Bronchial epithelial cell (primary cell): ENCODE results near the gene MYH15. TPM values are rescaled to one million over a fixed set of nuclear protein-coding genes. Genes with fewer than 3 reads are reported as not detected.

ENCODE experiments used
- DNase-seq: peaks from one replicate; pipeline ENCODE4 v3.0.0-alpha.2; 2010; ENCODE audit warnings: low read depth
- FAIRE-seq: peaks from 2 replicates; lab custom pipeline; 2011; peaks lifted over from hg19 to GRCh38; lab: Jason Lieb, UNC
- H3K27me3 ChIP-seq: 2 replicates; pipeline ENCODE4 v1.5.1; 2011; ENCODE audit warnings: low read length; ENCODE audit not compliant: control insufficient read depth, insufficient read depth
- H3K36me3 ChIP-seq: 2 replicates; pipeline ENCODE4 v1.5.1; 2011; ENCODE audit warnings: low read length; ENCODE audit not compliant: control insufficient read depth, insufficient read depth
- H3K4me3 ChIP-seq: 2 replicates; pipeline ENCODE4 v1.5.1; 2011; ENCODE audit warnings: mild to moderate bottlenecking, low read depth, low read length, control low read depth
- total RNA-seq: library from RNA; depleted of rRNA; stranded (reverse); fragments of >200 nt; gene quantifications from 2 replicates; pipeline ENCODE4 v1.2.1, GENCODE V29; 2014
- TF ChIP-seq, protein P1 (sequence below): IDR thresholded peaks from 2 replicates; pipeline ENCODE4 v1.5.1; 2011; ENCODE audit warnings: mild to moderate bottlenecking, moderate library complexity, low read length, control low read depth, inconsistent platforms; ENCODE audit not compliant: insufficient read depth, severe bottlenecking

Gene MYH15
- total RNA-seq, 1 donor from 2014 or later = under 0.01 TPM

- FAIRE-seq = no peak
- H3K36me3 ChIP-seq = no peaks in the 10 kb centered on the region
- TF ChIP-seq, protein P1, sequence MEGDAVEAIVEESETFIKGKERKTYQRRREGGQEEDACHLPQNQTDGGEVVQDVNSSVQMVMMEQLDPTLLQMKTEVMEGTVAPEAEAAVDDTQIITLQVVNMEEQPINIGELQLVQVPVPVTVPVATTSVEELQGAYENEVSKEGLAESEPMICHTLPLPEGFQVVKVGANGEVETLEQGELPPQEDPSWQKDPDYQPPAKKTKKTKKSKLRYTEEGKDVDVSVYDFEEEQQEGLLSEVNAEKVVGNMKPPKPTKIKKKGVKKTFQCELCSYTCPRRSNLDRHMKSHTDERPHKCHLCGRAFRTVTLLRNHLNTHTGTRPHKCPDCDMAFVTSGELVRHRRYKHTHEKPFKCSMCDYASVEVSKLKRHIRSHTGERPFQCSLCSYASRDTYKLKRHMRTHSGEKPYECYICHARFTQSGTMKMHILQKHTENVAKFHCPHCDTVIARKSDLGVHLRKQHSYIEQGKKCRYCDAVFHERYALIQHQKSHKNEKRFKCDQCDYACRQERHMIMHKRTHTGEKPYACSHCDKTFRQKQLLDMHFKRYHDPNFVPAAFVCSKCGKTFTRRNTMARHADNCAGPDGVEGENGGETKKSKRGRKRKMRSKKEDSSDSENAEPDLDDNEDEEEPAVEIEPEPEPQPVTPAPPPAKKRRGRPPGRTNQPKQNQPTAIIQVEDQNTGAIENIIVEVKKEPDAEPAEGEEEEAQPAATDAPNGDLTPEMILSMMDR = no peak
- no peak for DNase-seq
- no peaks in the 10 kb centered on the region for H3K27me3 ChIP-seq
- no peak overlapping the region for H3K4me3 ChIP-seq
These were observed 38.5 kb upstream of the MYH15 start for GRCh38 chr3:108548886-108549285.

DNA sequence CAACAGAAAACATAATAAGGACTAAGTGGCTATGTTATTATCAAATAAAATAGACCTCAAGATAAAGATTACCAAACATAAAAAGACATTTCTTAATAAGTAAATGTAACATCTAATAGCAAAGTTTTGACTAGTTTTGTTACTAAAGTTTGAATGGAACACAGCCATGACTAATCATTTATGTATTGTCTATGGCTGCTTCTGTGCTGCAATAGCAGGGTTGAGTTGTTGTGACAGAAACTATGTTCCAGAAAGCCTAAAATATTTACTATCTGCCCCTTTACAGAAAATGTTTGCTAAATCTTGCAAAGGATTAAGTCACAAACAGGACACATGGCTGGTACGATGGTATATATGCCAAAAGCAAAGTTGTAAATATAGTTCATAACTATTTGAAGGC, 37.9 kb upstream of the MYH15 start:
- FAIRE-seq (no peak), DNase-seq (peak; percentile 35)
- TF ChIP-seq, protein P1 = no peak
- Histone ChIP-seq H3K4me3 (no peak overlapping the region), H3K36me3 (peaks cover 1% of the 10 kb centered on the region), H3K27me3 (no peaks in the 10 kb centered on the region)

GRCh38 chr3:108546692-108547091, 36.3 kb upstream of the MYH15 start:
- Histone ChIP-seq H3K27me3 (no peaks in the 10 kb centered on the region), H3K4me3 (no peak overlapping the region), H3K36me3 (peaks cover 1% of the 10 kb centered on the region)
- FAIRE-seq = no peak
- TF ChIP-seq, protein P1 = no peak
- DNase-seq = no peak

GRCh38 chr3:108546247-108546646, 35.9 kb upstream of the MYH15 start:
- TF ChIP-seq, protein P1 = no peak
- no peak for FAIRE-seq
- no peaks in the 10 kb centered on the region for H3K27me3 ChIP-seq

DNA sequence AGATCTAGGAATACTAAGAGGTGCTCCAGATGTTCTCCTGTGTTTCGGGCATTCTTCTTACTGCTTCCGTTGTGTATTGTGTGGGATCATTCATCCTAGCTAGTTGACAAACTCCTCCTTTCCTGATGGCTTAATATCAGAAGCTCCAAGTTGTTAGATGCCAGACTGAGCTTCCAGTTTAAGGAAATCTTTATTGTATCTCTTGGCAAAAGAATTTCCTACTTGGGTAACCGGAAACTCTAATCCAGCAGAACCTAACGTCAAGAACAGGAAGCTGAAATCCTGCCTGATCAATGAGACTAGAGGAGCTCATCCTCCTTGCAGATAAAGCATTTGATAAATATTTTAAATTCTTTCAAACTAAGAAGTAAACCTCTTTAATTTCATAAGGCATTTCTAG, 27.7 kb upstream of the MYH15 start:
- TF ChIP-seq, protein P1 = no peak
- H3K4me3 ChIP-seq = no peak overlapping the region
- DNase-seq = no peak
- FAIRE-seq = no peak
- H3K36me3 ChIP-seq = no peaks in the 10 kb centered on the region
- H3K27me3 ChIP-seq = no peaks in the 10 kb centered on the region

More at GRCh38 chr3:108546247-108546646, 35.9 kb upstream of the MYH15 start:
- DNase-seq = no peak
- H3K4me3 ChIP-seq = no peak overlapping the region
- H3K36me3 ChIP-seq = peaks cover 1% of the 10 kb centered on the region
